Endothelial cell of umbilical vein (primary cell): ENCODE measurements around the gene PM20D2. TPM values are rescaled to one million over a fixed set of nuclear protein-coding genes. Genes with fewer than 3 reads are reported as not detected.

Source experiments
- BruUV-seq: library from RNA; stranded (reverse); fragments of 400-500 nt; replicated peaks from 2 replicates; lab custom pipeline; 2021; lab: Mats Ljungman, UMichigan
- CTCF ChIA-PET: fragments of 300-600, 350-600 bp; sonication (Branson Sonifier 250); formaldehyde crosslinking; loops from one replicate; lab custom pipeline; 2021; ENCODE audit warnings: antibody characterized with exemption, inconsistent platforms; lab: Charles Lee
- POLR2A ChIA-PET: fragments of 300-600, 350-600 bp; sonication (Branson Sonifier 250); formaldehyde crosslinking; loops from one replicate; lab custom pipeline; 2021; ENCODE audit warnings: antibody characterized with exemption, inconsistent platforms; lab: Charles Lee
- DNase-seq: peaks from one replicate; pipeline ENCODE4 v3.0.0-alpha.2; 2011; ENCODE audit warnings: low read depth, low spot score
- FAIRE-seq: peaks from 2 replicates; lab custom pipeline; 2011; peaks lifted over from hg19 to GRCh38; lab: Jason Lieb, UNC
- H2AFZ ChIP-seq: 2 replicates; pipeline ENCODE4 v1.6.0; 2012; ENCODE audit warnings: low read depth, low read length, control low read depth, inconsistent platforms
- H3K27ac ChIP-seq: 2 replicates; pipeline ENCODE4 v1.5.1; 2011; ENCODE audit warnings: low read depth, mild to moderate bottlenecking, control low read depth, low read length, moderate library complexity; ENCODE audit not compliant: insufficient read depth
- H3K27me3 ChIP-seq, 2 experiments: 2 replicates each; pipeline versions ENCODE4 v1.6.0 to v1.6.1; 2011; ENCODE audit warnings: low read length in 2 of 2, mixed read lengths in 1 of 2; ENCODE audit not compliant: control insufficient read depth in 2 of 2, insufficient read depth in 2 of 2
- H3K36me3 ChIP-seq, 2 experiments: 2 replicates in 1 of 2; 3 replicates in 1 of 2; pipeline ENCODE4 v1.5.1; 2011; ENCODE audit warnings: low read length in 2 of 2, mild to moderate bottlenecking in 1 of 2, moderate library complexity in 1 of 2; ENCODE audit not compliant: control insufficient read depth in 2 of 2, insufficient read depth in 2 of 2; ENCODE audit errors: extremely low read depth in 1 of 2
- H3K4me1 ChIP-seq: 3 replicates; pipeline ENCODE4 v1.5.1; 2011; ENCODE audit warnings: mild to moderate bottlenecking, low read length; ENCODE audit not compliant: control insufficient read depth, insufficient read depth; ENCODE audit errors: extremely low read depth
- H3K4me2 ChIP-seq: 2 replicates; pipeline ENCODE4 v1.6.1; 2011; ENCODE audit warnings: low read length, control low read depth, mixed read lengths; ENCODE audit not compliant: insufficient read depth
- H3K4me3 ChIP-seq, 3 experiments: fragments of 200-600 bp in 1 of 3; sonication (generic), shearing (Covaris generic) in 1 of 3; replicated peaks in 1 of 3; 2 replicates each; pipeline ENCODE4 v1.5.1; 2011 to 2016; ENCODE audit warnings: control low read depth in 3 of 3, low read length in 3 of 3, mild to moderate bottlenecking in 2 of 3, inconsistent platforms in 1 of 3, low read depth in 1 of 3, moderate library complexity in 1 of 3; ENCODE audit not compliant: insufficient read depth in 1 of 3
- H3K79me2 ChIP-seq: 2 replicates; pipeline ENCODE4 v1.6.0; 2012; ENCODE audit warnings: low read length, inconsistent platforms; ENCODE audit not compliant: control insufficient read depth, insufficient read depth
- H3K9ac ChIP-seq: replicated peaks from 2 replicates; pipeline ENCODE3; 2011; ENCODE audit warnings: low read length, control low read depth; ENCODE audit not compliant: insufficient read depth; ENCODE audit errors: extremely low read depth
- H3K9me1 ChIP-seq: replicated peaks from 3 replicates; pipeline ENCODE4 v1.6.0; 2011; ENCODE audit warnings: mild to moderate bottlenecking, low read length; ENCODE audit not compliant: control insufficient read depth, insufficient read depth; ENCODE audit errors: extremely low read depth
- H3K9me3 ChIP-seq: replicated peaks from 2 replicates; pipeline ENCODE4 v1.5.1; 2012; ENCODE audit warnings: low read length, inconsistent platforms; ENCODE audit not compliant: control insufficient read depth, insufficient read depth
- H4K20me1 ChIP-seq: replicated peaks from 2 replicates; pipeline ENCODE3; 2011; ENCODE audit warnings: mild to moderate bottlenecking, low read length; ENCODE audit not compliant: control insufficient read depth, insufficient read depth; ENCODE audit errors: extremely low read depth
- EZH2 ChIP-seq: IDR thresholded peaks from 2 replicates; pipeline ENCODE4 v1.6.1; 2012; ENCODE audit warnings: borderline replicate concordance, low read depth, mild to moderate bottlenecking, moderate library complexity, low read length, inconsistent platforms; ENCODE audit not compliant: severe bottlenecking
- FOS ChIP-seq: IDR thresholded peaks from 2 replicates; pipeline ENCODE4 v1.6.1; 2011; ENCODE audit warnings: mild to moderate bottlenecking, low read length, moderate library complexity, borderline replicate concordance; ENCODE audit not compliant: insufficient read depth
- GATA2 ChIP-seq: IDR thresholded peaks from 2 replicates; pipeline ENCODE4 v1.7.0; 2011; ENCODE audit warnings: low read depth, mild to moderate bottlenecking, moderate library complexity, mixed read lengths, low read length; ENCODE audit not compliant: insufficient read length, insufficient read depth
- JUN ChIP-seq: IDR thresholded peaks from 2 replicates; pipeline ENCODE4 v1.6.1; 2011; ENCODE audit warnings: borderline replicate concordance, low read depth; ENCODE audit not compliant: insufficient read length, insufficient read depth
- MYC ChIP-seq: IDR thresholded peaks from one replicate; pipeline ENCODE4 v1.6.1; 2011; ENCODE audit warnings: mild to moderate bottlenecking, low read depth, low read length
- POLR2A ChIP-seq: IDR thresholded peaks from 2 replicates; pipeline ENCODE4 v1.6.1; 2012; ENCODE audit warnings: low read depth, mild to moderate bottlenecking, control low read depth, low read length
- POLR2AphosphoS5 ChIP-seq: IDR thresholded peaks from 2 replicates; pipeline ENCODE4 v1.6.1; 2012; ENCODE audit warnings: low read depth, mild to moderate bottlenecking, control low read depth, low read length, moderate library complexity; ENCODE audit not compliant: insufficient read depth
- dilution Hi-C: fragments of 300-500 bp; cut with MboI; formaldehyde crosslinking; loops from one replicate; pipeline ENCODE4 v1.15.0; 2019; ENCODE audit warnings: low sequenced_read_pairs; ENCODE audit not compliant: extremely low pct_ligation_motif_present
- intact Hi-C: fragments of 100-400 bp; cut with micrococcal nuclease; formaldehyde crosslinking; loops from one replicate; pipeline ENCODE4 v1.10.0; 2022
- polyA plus RNA-seq, 4 experiments: library from polyadenylated mRNA; depleted of rRNA in 3 of 4; stranded (reverse) in 3 of 4; unstranded in 1 of 4; fragments of >200 nt; gene quantifications; 2 replicates each; pipeline versions ENCODE4 v1.2.1 to v1.2.3, GENCODE V29; 2011 to 2012; ENCODE audit warnings: missing spikeins in 1 of 4
- total RNA-seq: library from RNA; stranded (reverse); gene quantifications from 2 replicates; pipeline ENCODE4 v1.2.3, GENCODE V29; 2021
- TF ChIP-seq, protein P1 (sequence below): IDR thresholded peaks from 2 replicates; pipeline ENCODE4 v1.6.1; 2011; ENCODE audit not compliant: insufficient read depth, insufficient read length
- TF ChIP-seq, protein P2 (sequence below), 2 donors: IDR thresholded peaks; 1 replicate in 1 of 2; 2 replicates in 1 of 2; pipeline ENCODE4 v1.5.1; 2011; ENCODE audit warnings: low read length in 2 of 2, mild to moderate bottlenecking in 2 of 2, moderate library complexity in 2 of 2, control low read depth in 1 of 2, inconsistent platforms in 1 of 2, low read depth in 1 of 2; ENCODE audit not compliant: insufficient read depth in 1 of 2; ENCODE audit errors: extremely low read depth in 1 of 2

The PM20D2 gene
- total and polyA plus RNA-seq, 2 donors (not counting 3 experiments of a cell fraction or from before 2014, with no cell fraction given): 3.0 to 10.9 TPM

DNA sequence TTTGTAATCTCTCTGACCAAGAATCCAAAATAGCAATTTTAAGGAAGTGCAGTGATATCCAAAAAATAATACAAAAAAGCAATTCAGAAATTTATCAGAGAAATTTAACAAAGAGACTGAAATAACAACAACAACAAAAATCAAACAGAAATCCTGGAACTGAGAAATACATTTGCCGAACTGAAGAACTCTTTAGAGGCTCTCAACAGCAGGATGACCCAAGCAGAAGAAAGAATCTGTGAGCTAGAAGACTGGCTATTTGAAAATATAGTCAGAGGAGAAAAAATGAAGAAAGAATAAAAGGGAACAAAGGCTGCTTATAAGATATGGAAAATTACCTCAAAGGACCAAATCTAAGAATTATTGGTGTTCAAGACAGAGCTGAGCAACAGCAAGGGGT lies 48.7 kb downstream of the PM20D2 start:
- Histone ChIP-seq H3K4me3 (no peak overlapping the region), H3K36me3 (no peaks in the 10 kb centered on the region), H3K4me1 (no peaks in the 10 kb centered on the region), H4K20me1 (no peaks in the 10 kb centered on the region), H3K27me3 (no peaks in the 10 kb centered on the region), H3K9ac (no peak overlapping the region), H3K79me2 (no peaks in the 10 kb centered on the region), H2AFZ (no peak overlapping the region), H3K27ac (no peak overlapping the region), H3K9me1 (no peaks in the 10 kb centered on the region), H3K9me3 (no peaks in the 10 kb centered on the region), H3K4me2 (no peak overlapping the region)
- intact Hi-C loops (no loop called here), dilution Hi-C loops (no loop called here)
- BruUV-seq: no TSS peak
- ChIA-PET CTCF (interaction anchor here (0.9 to 1.0 kb wide), 2 partner anchors 25 to 212 kb away, joined by 3 read pairs; no protein-coding TSS in a partner anchor), POLR2A (no interaction called here)
- DNase-seq: no peak
- TF ChIP-seq FOS (no peak), EZH2 (no peak), POLR2A (no peak), POLR2AphosphoS5 (no peak), GATA2 (no peak), JUN (no peak), MYC (no peak)
- TF ChIP-seq, protein P1, sequence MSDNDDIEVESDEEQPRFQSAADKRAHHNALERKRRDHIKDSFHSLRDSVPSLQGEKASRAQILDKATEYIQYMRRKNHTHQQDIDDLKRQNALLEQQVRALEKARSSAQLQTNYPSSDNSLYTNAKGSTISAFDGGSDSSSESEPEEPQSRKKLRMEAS: no peak
- TF ChIP-seq, protein P2, sequence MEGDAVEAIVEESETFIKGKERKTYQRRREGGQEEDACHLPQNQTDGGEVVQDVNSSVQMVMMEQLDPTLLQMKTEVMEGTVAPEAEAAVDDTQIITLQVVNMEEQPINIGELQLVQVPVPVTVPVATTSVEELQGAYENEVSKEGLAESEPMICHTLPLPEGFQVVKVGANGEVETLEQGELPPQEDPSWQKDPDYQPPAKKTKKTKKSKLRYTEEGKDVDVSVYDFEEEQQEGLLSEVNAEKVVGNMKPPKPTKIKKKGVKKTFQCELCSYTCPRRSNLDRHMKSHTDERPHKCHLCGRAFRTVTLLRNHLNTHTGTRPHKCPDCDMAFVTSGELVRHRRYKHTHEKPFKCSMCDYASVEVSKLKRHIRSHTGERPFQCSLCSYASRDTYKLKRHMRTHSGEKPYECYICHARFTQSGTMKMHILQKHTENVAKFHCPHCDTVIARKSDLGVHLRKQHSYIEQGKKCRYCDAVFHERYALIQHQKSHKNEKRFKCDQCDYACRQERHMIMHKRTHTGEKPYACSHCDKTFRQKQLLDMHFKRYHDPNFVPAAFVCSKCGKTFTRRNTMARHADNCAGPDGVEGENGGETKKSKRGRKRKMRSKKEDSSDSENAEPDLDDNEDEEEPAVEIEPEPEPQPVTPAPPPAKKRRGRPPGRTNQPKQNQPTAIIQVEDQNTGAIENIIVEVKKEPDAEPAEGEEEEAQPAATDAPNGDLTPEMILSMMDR (IDR thresholded peaks at IDR 0.05; ENCODE audit: extremely low read depth in 1 of 2, insufficient read depth in 1 of 2, low read depth in 1 of 2, low read length in 2 of 2): no peak
- FAIRE-seq: no peak
